Esophagus squamous epithelium (tissue), 5 donors: ENCODE data around the gene CACNG3. TPM values are rescaled to one million over a fixed set of nuclear protein-coding genes. Genes with fewer than 3 reads are reported as not detected.

ENCODE experiments used
- DNase-seq: peaks from one replicate; lab custom pipeline; 2025; lab: John Stamatoyannopoulos, UW
- H3K27ac ChIP-seq, 4 donors: fragments of 200-600 bp; sonication (generic); one replicate each; pipeline ENCODE4 v1.5.1; 2016 to 2019; ENCODE audit warnings: mild to moderate bottlenecking in 1 of 4
- H3K27me3 ChIP-seq, 4 donors: fragments of 200-600 bp; sonication (generic); 1 replicate in 3 of 4; 2 replicates in 1 of 4; pipeline versions ENCODE4 v1.5.1 to v1.6.0; 2017 to 2021; ENCODE audit warnings: antibody characterized with exemption in 1 of 4
- H3K36me3 ChIP-seq, 3 donors: fragments of 200-600 bp; sonication (generic); one replicate each; pipeline ENCODE4 v1.5.1; 2016 to 2019
- H3K4me1 ChIP-seq, 3 donors: fragments of 200-600 bp; sonication (generic); one replicate each; pipeline ENCODE4 v1.5.1; 2017 to 2019
- H3K4me3 ChIP-seq, 4 donors: fragments of 200-600 bp; sonication (generic); 1 replicate in 3 of 4; 2 replicates in 1 of 4; pipeline ENCODE4 v1.5.1; 2016 to 2019; ENCODE audit warnings: mild to moderate bottlenecking in 2 of 4, moderate library complexity in 1 of 4
- H3K9me3 ChIP-seq, 3 donors: fragments of 200-600 bp; sonication (generic); one replicate each; pipeline ENCODE4 v1.5.1; 2016 to 2019
- POLR2A ChIP-seq, 4 donors: fragments of 450-650 bp; IDR thresholded peaks; one replicate each; pipeline ENCODE4 v1.6.1; 2017; ENCODE audit warnings: antibody characterized with exemption in 4 of 4, mild to moderate bottlenecking in 4 of 4, moderate library complexity in 3 of 4
- WGBS, 2 donors: methylation state at CpG; one replicate each; pipeline ENCODE4 v1.1.5; 2018; 5-methylcytosine and 5-hydroxymethylcytosine counted together
- intact Hi-C: fragments of 100-400 bp; cut with DNase I; formaldehyde crosslinking; loops from one replicate; pipeline ENCODE4 v1.15.0; 2022
- total RNA-seq, 4 donors: library from RNA; depleted of rRNA; stranded (reverse); fragments of >200 nt; gene quantifications; one replicate each; pipeline ENCODE4 v1.1.0, GENCODE V29; 2016
- TF ChIP-seq, protein P1 (sequence below), 6 experiments: fragments of 450-650 bp in 4 of 6; fragments of 200-600 bp in 2 of 6; sonication (generic) in 2 of 6; IDR thresholded peaks; one replicate each; pipeline ENCODE4 v1.5.1; 2016 to 2019; ENCODE audit warnings: antibody characterized with exemption in 6 of 6, mild to moderate bottlenecking in 4 of 6, moderate library complexity in 4 of 6
- donor health status: DM: yes; HTN: yes; CAD: no.

Gene CACNG3
- total RNA-seq: not detected

DNA sequence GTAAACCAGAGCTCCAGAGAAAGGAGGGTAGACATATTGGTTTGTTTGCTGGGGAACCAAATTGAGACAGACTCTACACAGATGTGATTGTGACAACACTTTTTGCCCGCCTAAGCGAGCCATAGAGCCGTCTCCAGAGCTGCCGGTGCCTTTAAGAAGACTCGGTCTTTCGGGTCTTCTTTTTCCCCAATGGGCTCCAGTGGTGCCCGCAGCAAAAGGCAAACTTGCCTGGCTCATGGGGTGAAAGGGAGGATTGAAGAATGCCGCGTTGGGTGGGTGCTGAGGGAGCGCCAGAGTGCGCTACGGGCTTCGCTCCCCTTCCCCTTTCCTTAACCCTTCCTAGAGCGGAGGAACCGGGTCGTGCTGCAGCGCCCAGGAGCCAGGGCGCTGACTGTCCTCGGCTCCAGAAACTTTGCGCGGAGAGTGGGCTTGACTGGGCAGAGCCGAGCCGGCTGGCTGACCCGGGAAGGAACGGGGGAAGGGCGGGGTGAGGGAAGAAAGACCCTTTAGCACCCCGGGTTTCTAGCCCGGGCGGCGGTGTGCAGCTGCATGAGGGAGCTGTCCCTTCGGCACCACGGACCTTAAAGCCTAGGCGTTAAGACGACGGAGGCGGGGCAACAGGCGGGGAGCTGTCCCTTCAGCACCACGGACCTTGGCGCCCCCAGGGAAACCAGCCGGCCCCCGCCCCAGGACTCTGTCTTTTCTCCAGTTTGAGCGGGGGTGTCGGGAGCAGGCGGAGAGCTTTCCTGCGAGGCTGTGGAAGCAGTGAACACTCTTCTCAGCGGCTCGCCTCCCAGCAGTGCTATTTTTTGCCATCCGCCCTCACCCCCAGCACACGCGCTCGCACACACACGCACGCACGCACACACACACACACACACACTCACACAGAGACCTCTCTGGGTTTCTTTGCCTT is at the start of gene CACNG3:
Gene CACNG3, plus strand, starts transcription at position 880 of the 916 bp plus-strand sequence. CDS start 420 bp downstream, outside the sequence.
- no peak within 1 kb of the TSS for H3K4me3 ChIP-seq
- no peaks in the 10 kb centered on the region for H3K9me3 ChIP-seq
- intact Hi-C loops: no loop called here
- no peak for DNase-seq
- TF ChIP-seq POLR2A (IDR thresholded peaks at IDR 0.05): no peak
- TF ChIP-seq, protein P1, sequence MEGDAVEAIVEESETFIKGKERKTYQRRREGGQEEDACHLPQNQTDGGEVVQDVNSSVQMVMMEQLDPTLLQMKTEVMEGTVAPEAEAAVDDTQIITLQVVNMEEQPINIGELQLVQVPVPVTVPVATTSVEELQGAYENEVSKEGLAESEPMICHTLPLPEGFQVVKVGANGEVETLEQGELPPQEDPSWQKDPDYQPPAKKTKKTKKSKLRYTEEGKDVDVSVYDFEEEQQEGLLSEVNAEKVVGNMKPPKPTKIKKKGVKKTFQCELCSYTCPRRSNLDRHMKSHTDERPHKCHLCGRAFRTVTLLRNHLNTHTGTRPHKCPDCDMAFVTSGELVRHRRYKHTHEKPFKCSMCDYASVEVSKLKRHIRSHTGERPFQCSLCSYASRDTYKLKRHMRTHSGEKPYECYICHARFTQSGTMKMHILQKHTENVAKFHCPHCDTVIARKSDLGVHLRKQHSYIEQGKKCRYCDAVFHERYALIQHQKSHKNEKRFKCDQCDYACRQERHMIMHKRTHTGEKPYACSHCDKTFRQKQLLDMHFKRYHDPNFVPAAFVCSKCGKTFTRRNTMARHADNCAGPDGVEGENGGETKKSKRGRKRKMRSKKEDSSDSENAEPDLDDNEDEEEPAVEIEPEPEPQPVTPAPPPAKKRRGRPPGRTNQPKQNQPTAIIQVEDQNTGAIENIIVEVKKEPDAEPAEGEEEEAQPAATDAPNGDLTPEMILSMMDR (IDR thresholded peaks at IDR 0.05): no peak
- no peaks in the 10 kb centered on the region for H3K36me3 ChIP-seq
- H3K27ac ChIP-seq: no peak within 1 kb of the TSS
- peaks cover 0 to 68% (median 1%) of the 10 kb centered on the region in 4 donors for H3K27me3 ChIP-seq
- no peaks in the 10 kb centered on the region for H3K4me1 ChIP-seq
- WGBS, 2 donors: 9 to 10% methylated on average over 28 to 31 of the region's 54 CpGs

DNA sequence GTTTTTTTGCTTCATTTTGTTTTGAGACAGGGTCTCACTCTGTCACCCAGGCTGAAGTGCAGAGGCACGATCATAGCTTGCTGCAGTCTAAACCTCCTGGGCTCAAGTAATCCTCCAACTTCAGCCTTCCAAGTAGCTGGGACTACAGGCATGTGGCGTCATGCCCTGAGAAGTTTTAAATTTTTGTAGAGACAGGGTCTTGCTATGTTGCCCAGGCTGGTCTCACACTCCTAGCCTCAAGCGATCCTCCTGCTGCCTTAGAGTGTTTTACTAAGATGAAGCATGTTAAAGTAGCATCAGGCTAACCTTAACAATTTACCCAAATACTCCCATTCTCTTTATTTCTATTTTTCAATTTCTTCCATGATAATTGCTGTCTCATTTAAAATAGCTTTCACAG is 49.2 kb upstream of the CACNG3 start:
- no peaks in the 10 kb centered on the region for H3K36me3 ChIP-seq
- no peaks in the 10 kb centered on the region for H3K9me3 ChIP-seq
- no peak for DNase-seq
- H3K27me3 ChIP-seq: no peaks in the 10 kb centered on the region
- H3K4me1 ChIP-seq: no peaks in the 10 kb centered on the region
- H3K4me3 ChIP-seq: no peak overlapping the region
- 64 to 81% methylated on average over 3 of the region's 3 CpGs for WGBS, 2 donors
- H3K27ac ChIP-seq: no peak overlapping the region
- intact Hi-C loops: no loop called here
- TF ChIP-seq, protein P1 (IDR thresholded peaks at IDR 0.05): no peak
- TF ChIP-seq POLR2A (IDR thresholded peaks at IDR 0.05): no peak

DNA sequence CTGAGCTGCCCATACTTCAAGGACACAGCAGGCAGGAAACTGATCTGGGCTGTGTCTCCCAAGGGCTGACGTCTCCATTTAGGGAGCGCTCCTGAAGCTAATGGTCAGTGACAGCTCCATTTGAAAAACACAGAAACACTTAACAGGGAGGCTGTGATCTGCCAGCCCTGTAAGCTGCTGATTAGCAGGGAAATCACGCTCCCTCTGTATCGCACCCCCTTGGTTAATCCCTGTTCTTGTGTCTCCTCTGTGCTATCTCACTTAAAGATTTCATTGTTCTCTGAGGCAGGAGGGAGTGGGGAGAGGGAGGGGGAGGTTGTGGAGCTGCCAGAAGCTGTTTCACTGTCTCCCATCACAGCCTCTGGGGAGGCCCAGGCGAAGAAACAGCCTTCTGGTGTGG is 47.4 kb upstream of the CACNG3 start:
- 27 to 67% methylated on average over 2 to 3 of the region's 5 CpGs for WGBS, 2 donors
- no peaks in the 10 kb centered on the region for H3K36me3 ChIP-seq
- intact Hi-C loops: no loop called here
- H3K27me3 ChIP-seq: no peaks in the 10 kb centered on the region
- TF ChIP-seq, protein P1 (IDR thresholded peaks at IDR 0.05): no peak
- TF ChIP-seq POLR2A (IDR thresholded peaks at IDR 0.05): no peak
- no peak for DNase-seq
- no peaks in the 10 kb centered on the region for H3K9me3 ChIP-seq
- no peak overlapping the region for H3K4me3 ChIP-seq
- H3K27ac ChIP-seq: no peak overlapping the region
- H3K4me1 ChIP-seq: no peaks in the 10 kb centered on the region

DNA sequence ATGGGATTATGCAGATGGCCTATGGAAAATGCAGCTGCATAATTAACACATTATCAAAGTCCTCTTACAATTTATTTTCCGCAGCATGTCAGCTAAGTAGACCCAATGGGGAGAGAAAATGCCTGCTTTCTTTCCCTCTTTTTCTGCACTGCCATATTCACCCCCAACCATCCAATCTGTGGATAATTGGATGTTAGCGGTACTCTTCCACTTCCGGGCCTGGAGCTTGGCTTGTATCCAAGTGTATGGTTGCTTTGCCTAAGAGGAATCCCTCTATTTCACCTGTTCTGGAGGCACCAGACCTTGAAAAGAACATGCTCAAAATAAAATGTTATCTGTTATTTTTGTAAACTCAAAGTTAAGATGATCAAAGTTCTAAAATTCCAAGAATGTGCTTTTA is 41.1 kb upstream of the CACNG3 start:
- intact Hi-C loops: no loop called here
- no peak for DNase-seq
- Histone ChIP-seq H3K4me1 (no peaks in the 10 kb centered on the region), H3K27ac (no peak overlapping the region), H3K4me3 (no peak overlapping the region), H3K36me3 (no peaks in the 10 kb centered on the region), H3K27me3 (no peaks in the 10 kb centered on the region), H3K9me3 (no peaks in the 10 kb centered on the region)
- no peak for TF ChIP-seq POLR2A (IDR thresholded peaks at IDR 0.05)
- TF ChIP-seq, protein P1 (IDR thresholded peaks at IDR 0.05): no peak
- 80% methylated on average over 3 of the region's 3 CpGs for WGBS, 2 donors

DNA sequence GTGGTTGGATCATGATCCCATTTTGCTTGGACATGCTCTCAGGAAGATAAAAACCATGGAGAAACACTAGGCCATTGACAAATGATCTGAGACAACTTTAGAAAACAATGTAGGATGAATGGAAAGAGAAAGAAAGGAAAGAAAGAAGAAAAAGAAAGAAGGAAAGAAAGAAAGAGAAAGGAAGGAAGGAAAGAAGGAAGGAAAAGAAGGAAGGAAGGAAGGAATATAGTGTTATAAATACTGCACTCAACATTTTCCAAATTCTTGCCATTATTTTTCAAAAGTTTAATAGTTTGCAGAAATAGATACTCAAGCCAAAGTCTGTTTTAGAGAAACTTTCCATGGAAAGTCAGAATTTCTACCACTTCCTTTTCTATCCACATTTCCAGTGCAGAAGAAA is 39.2 kb upstream of the CACNG3 start:
- intact Hi-C loops: no loop called here
- no peak for TF ChIP-seq POLR2A (IDR thresholded peaks at IDR 0.05)
- TF ChIP-seq, protein P1 (IDR thresholded peaks at IDR 0.05): no peak

More for the DNA sequence above, 39.2 kb upstream of the CACNG3 start:
- no peak overlapping the region for H3K4me3 ChIP-seq
- no peaks in the 10 kb centered on the region for H3K36me3 ChIP-seq
- H3K27me3 ChIP-seq: no peaks in the 10 kb centered on the region
- H3K27ac ChIP-seq: no peak overlapping the region
- H3K4me1 ChIP-seq: no peaks in the 10 kb centered on the region
- no peak for DNase-seq
- H3K9me3 ChIP-seq: no peaks in the 10 kb centered on the region
